ENCODE measurements around the gene SETBP1. TPM values are rescaled to one million over a fixed set of nuclear protein-coding genes. Genes with fewer than 3 reads are reported as not detected.

SETBP1 gene
- total RNA-seq, 1 donor from 2014 or later, result 12.4 TPM

DNA sequence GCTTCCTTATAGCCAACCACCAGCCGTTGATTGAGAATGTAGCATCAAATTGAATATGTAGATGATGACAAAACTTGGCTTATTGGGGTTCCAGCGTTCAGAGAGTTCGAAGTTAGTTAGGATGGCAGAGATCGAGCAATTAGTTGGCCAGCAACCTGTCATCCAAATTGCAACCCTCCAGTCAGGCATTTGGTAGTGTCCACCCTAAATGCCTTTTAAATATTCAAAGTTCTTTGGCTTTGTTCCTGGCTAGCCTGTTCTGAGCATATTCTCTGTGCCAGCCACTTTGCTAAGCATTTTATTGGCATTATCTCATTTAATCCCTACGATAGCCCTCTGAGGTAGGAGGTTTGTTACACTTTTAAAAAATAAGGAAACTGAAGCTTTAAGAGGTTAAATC is 342.8 kb downstream of the SETBP1 start:
- Histone ChIP-seq H3K27me3 (ENCODE audit: insufficient read depth, low read length) (no peaks in the 10 kb centered on the region), H4K20me1 (ENCODE audit: insufficient read depth, low read length) (no peaks in the 10 kb centered on the region), H3K9me3 (ENCODE audit: insufficient read depth, low read depth, low read length) (no peaks in the 10 kb centered on the region), H3K4me2 (ENCODE audit: low read length) (no peak overlapping the region), H2AFZ (ENCODE audit: low read depth, low read length) (no peak overlapping the region), H3K27ac (ENCODE audit: low read depth, low read length) (no peak overlapping the region), H3K4me3 (ENCODE audit: insufficient read depth, low read depth, low read length) (no peak overlapping the region), H3K4me1 (ENCODE audit: insufficient read depth, low read length) (no peaks in the 10 kb centered on the region), H3K36me3 (ENCODE audit: insufficient read depth, low read length) (no peaks in the 10 kb centered on the region), H3K79me2 (ENCODE audit: insufficient read depth, low read length) (no peaks in the 10 kb centered on the region), H3K9ac (ENCODE audit: low read length) (no peak overlapping the region)
- peaks cover 3% of the 10 kb centered on the region for H3K27me3 Mint-ChIP-seq (ENCODE audit: low read depth, unreplicated experiment)
- no peaks in the 10 kb centered on the region for H3K9me3 Mint-ChIP-seq (ENCODE audit: unreplicated experiment)
- TF ChIP-seq, protein P1, sequence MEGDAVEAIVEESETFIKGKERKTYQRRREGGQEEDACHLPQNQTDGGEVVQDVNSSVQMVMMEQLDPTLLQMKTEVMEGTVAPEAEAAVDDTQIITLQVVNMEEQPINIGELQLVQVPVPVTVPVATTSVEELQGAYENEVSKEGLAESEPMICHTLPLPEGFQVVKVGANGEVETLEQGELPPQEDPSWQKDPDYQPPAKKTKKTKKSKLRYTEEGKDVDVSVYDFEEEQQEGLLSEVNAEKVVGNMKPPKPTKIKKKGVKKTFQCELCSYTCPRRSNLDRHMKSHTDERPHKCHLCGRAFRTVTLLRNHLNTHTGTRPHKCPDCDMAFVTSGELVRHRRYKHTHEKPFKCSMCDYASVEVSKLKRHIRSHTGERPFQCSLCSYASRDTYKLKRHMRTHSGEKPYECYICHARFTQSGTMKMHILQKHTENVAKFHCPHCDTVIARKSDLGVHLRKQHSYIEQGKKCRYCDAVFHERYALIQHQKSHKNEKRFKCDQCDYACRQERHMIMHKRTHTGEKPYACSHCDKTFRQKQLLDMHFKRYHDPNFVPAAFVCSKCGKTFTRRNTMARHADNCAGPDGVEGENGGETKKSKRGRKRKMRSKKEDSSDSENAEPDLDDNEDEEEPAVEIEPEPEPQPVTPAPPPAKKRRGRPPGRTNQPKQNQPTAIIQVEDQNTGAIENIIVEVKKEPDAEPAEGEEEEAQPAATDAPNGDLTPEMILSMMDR (IDR thresholded peaks at IDR 0.05; ENCODE audit: insufficient read depth, low read depth, low read length), result no peak
- no peak for TF ChIP-seq EZH2 (IDR thresholded peaks at IDR 0.05; ENCODE audit: insufficient read depth, low read length)
- H3K4me3 Mint-ChIP-seq (ENCODE audit: unreplicated experiment), result no peak overlapping the region
- FAIRE-seq (no peak), DNase-seq (ENCODE audit: low read depth) (no peak)
- H3K36me3 Mint-ChIP-seq (ENCODE audit: low read depth, unreplicated experiment), result no peaks in the 10 kb centered on the region
- peaks cover 10% of the 10 kb centered on the region for H3K4me1 Mint-ChIP-seq (ENCODE audit: low read depth, unreplicated experiment)
- no peak overlapping the region for H3K27ac Mint-ChIP-seq (ENCODE audit: unreplicated experiment)

DNA sequence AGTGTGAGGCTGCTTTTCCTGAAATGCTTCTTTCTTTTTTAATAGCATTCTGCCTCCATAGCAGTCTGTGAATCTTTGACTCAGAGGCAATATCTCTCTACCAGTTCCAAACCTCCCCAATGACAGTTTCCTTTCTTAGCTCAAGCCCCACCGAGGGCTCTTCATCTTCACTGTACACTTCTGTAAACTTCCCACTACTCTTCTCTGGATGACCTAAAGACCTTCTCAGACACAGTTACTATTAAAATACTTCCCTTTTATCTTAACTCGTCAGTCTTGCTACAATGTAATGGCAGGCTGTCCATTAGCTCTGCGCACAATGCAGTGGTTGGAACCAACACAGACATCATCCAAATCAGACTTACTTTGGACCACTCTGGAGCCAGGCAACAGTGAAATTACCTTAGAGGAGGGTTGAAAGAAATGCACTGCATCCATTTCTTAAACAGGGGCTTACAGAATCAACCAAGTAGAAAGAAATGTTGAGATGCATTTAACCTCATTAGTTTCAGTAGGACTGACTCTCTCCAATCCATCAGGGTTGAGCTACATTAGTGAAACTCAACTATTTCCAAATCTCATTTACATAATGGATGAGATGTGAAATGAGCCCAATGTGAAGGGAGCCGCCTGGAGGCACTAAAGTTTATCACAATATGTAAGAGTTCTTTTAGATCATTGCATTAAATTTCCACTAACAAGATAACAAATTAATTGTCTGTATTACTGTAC is 343.8 kb downstream of the SETBP1 start:
- no peak for FAIRE-seq
- TF ChIP-seq, protein P1 (IDR thresholded peaks at IDR 0.05; ENCODE audit: insufficient read depth, low read depth, low read length), result no peak
- no peak for TF ChIP-seq EZH2 (IDR thresholded peaks at IDR 0.05; ENCODE audit: insufficient read depth, low read length)

DNA sequence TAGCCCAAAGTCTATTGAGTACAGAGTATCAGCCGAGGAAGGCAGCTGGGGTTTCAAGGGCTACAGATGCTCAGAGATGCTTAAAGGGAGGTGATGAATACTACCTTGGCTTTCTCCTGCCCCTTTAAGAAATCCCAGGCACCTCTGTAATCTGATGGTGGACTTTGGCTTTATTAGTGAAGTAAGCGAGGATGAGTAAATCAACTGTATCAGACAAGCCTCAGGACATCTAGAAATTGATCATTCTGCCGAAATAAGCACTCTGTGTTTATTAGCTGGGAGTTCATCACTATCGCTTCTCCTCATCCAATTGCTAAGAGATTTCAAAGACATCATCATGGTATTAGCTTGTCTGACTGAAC is 344.4 kb downstream of the SETBP1 start:
- TF ChIP-seq EZH2 (IDR thresholded peaks at IDR 0.05; ENCODE audit: insufficient read depth, low read length), result no peak
- TF ChIP-seq, protein P1 (IDR thresholded peaks at IDR 0.05; ENCODE audit: insufficient read depth, low read depth, low read length), result no peak
- H3K4me1 ChIP-seq (ENCODE audit: insufficient read depth, low read length), result no peaks in the 10 kb centered on the region
- no peaks in the 10 kb centered on the region for H4K20me1 ChIP-seq (ENCODE audit: insufficient read depth, low read length)
- no peaks in the 10 kb centered on the region for H3K9me3 ChIP-seq (ENCODE audit: insufficient read depth, low read depth, low read length)
- peaks cover 6% of the 10 kb centered on the region for H3K4me1 Mint-ChIP-seq (ENCODE audit: low read depth, unreplicated experiment)
- no peaks in the 10 kb centered on the region for H3K79me2 ChIP-seq (ENCODE audit: insufficient read depth, low read length)
- no peaks in the 10 kb centered on the region for H3K36me3 ChIP-seq (ENCODE audit: insufficient read depth, low read length)
- no peak overlapping the region for H3K9ac ChIP-seq (ENCODE audit: low read length)
- no peak overlapping the region for H2AFZ ChIP-seq (ENCODE audit: low read depth, low read length)
- H3K27ac Mint-ChIP-seq (ENCODE audit: unreplicated experiment), result no peak overlapping the region
- no peak overlapping the region for H3K4me3 ChIP-seq (ENCODE audit: insufficient read depth, low read depth, low read length)
- no peaks in the 10 kb centered on the region for H3K36me3 Mint-ChIP-seq (ENCODE audit: low read depth, unreplicated experiment)
- FAIRE-seq (no peak), DNase-seq (ENCODE audit: low read depth) (no peak)
- no peak overlapping the region for H3K4me2 ChIP-seq (ENCODE audit: low read length)
- no peaks in the 10 kb centered on the region for H3K27me3 ChIP-seq (ENCODE audit: insufficient read depth, low read length)
- H3K4me3 Mint-ChIP-seq (ENCODE audit: unreplicated experiment), result no peak overlapping the region
- peaks cover 3% of the 10 kb centered on the region for H3K27me3 Mint-ChIP-seq (ENCODE audit: low read depth, unreplicated experiment)
- H3K27ac ChIP-seq (ENCODE audit: low read depth, low read length), result no peak overlapping the region
- H3K9me3 Mint-ChIP-seq (ENCODE audit: unreplicated experiment), result no peaks in the 10 kb centered on the region

More for the DNA sequence above, 343.8 kb downstream of the SETBP1 start:
- H3K4me1 ChIP-seq (ENCODE audit: insufficient read depth, low read length), result no peaks in the 10 kb centered on the region
- H2AFZ ChIP-seq (ENCODE audit: low read depth, low read length), result no peak overlapping the region
- no peaks in the 10 kb centered on the region for H3K79me2 ChIP-seq (ENCODE audit: insufficient read depth, low read length)
- no peak overlapping the region for H3K27ac ChIP-seq (ENCODE audit: low read depth, low read length)
- no peaks in the 10 kb centered on the region for H3K9me3 ChIP-seq (ENCODE audit: insufficient read depth, low read depth, low read length)
- Mint-ChIP-seq H3K4me1 (ENCODE audit: low read depth, unreplicated experiment) (peaks cover 10% of the 10 kb centered on the region), H3K27ac (ENCODE audit: unreplicated experiment) (no peak overlapping the region), H3K9me3 (ENCODE audit: unreplicated experiment) (no peaks in the 10 kb centered on the region), H3K36me3 (ENCODE audit: low read depth, unreplicated experiment) (no peaks in the 10 kb centered on the region), H3K4me3 (ENCODE audit: unreplicated experiment) (no peak overlapping the region), H3K27me3 (ENCODE audit: low read depth, unreplicated experiment) (peaks cover 3% of the 10 kb centered on the region)
- no peak overlapping the region for H3K4me2 ChIP-seq (ENCODE audit: low read length)
- no peaks in the 10 kb centered on the region for H3K27me3 ChIP-seq (ENCODE audit: insufficient read depth, low read length)
- H4K20me1 ChIP-seq (ENCODE audit: insufficient read depth, low read length), result no peaks in the 10 kb centered on the region
- H3K4me3 ChIP-seq (ENCODE audit: insufficient read depth, low read depth, low read length), result no peak overlapping the region
- H3K9ac ChIP-seq (ENCODE audit: low read length), result no peak overlapping the region
- H3K36me3 ChIP-seq (ENCODE audit: insufficient read depth, low read length), result no peaks in the 10 kb centered on the region
- DNase-seq (ENCODE audit: low read depth), result no peak

Data from astrocyte (in vitro differentiated cells and primary cell).